Fibroblast of skin of scalp (primary cell): Measurements from ENCODE around the gene NLE1. TPM values are rescaled to one million over a fixed set of nuclear protein-coding genes. Genes with fewer than 3 reads are reported as not detected.
"Not testable (repeated sequence)": the region's sequence is repeated elsewhere in the genome, so short reads cannot be mapped to it uniquely, and the experiment has no call there.

Experiments used
- DNase-seq: peaks from one replicate; pipeline ENCODE4 v3.0.0-alpha.2; 2013
- polyA plus RNA-seq, 2 experiments: library from polyadenylated mRNA; unstranded; fragments of 120-200 nt; gene quantifications; one replicate each; pipeline ENCODE4 v1.2.1, GENCODE V29; 2013; ENCODE audit not compliant: insufficient read length in 2 of 2

NLE1 gene
- 17.7 TPM for polyA plus RNA-seq (2013, experiment 1 of 2; ENCODE audit: insufficient read length)
- 15.7 TPM for polyA plus RNA-seq (2013, experiment 2 of 2; ENCODE audit: insufficient read length)

GRCh38 chr17:35141681-35142466 is at the start of gene NLE1:
TSS of gene NLE1 (minus strand) at chr17:35142303. CDS start at chr17:35142275, 28 bp downstream.
- DNase-seq = peak; percentile 82

DNA sequence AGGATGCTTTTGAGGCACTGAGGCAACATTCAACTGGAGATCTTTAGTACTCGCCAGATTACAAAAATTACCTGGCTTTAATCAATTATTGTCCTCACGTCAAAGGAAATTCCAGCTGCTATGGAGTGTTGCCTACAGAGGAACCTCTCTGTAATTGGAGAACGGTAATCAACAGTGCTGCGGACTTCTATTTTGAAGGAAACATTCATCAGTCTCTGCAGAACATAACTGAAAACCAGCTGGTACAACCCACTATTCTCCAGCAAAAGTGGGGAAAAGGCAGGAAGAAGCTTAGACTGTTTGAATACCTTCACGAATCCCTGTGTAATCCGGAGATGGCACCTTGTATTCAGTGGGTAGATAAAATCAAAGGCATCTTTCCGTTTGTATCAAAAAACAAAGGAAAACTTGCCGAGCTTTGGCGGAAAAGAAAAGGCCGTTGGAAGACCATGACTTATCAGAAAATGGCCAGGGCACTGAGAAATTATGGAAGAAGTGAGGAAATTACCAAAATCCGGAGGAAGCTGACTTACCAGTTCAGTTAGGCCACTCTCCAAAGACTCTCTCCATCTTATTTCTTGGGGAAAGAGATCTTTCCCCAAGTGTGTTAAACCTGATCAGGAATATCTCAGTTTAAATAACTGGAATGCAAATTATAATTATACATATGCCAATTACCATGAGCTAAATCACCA is 49.0 kb upstream of the NLE1 start:
- DNase-seq = no peak

DNA sequence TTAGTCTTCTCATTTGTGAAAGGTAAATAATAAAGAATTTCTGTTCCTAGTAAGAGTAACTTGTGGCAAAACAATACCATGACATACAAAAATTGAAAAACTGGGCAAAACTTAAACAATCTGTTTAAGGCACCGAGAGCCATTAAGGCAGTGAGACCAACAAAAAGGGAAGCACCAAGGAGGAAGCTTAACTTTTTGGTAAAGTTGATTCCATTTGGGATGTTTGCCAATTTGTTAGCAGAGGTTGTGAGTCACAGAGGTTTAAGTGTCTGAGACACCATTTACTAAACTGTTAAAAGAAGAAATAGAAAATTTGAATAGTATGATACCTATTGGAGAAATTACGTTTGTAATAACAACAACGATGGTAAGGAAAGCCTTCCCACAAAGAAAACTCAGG is 47.2 kb upstream of the NLE1 start:
- peak; percentile 23 for DNase-seq

DNA sequence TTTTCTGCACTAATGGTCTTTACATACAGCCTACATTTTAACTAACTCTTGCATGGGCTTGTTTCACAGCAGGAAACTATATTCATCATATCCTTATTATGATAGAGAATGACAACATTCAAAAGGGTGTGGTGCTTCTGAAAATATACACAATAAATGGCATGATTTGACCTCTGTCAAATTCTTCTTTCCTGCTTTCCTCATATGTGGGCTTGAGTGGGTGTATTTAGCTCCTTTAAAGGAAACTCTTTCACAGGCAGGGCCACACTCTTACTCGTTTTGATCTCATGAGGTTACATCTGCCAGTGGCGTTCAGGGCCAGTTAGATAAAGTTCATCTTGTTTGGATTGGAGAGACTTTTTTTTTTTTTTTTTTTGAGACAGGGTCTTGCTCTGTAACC is 46.0 kb upstream of the NLE1 start:
- no peak for DNase-seq

DNA sequence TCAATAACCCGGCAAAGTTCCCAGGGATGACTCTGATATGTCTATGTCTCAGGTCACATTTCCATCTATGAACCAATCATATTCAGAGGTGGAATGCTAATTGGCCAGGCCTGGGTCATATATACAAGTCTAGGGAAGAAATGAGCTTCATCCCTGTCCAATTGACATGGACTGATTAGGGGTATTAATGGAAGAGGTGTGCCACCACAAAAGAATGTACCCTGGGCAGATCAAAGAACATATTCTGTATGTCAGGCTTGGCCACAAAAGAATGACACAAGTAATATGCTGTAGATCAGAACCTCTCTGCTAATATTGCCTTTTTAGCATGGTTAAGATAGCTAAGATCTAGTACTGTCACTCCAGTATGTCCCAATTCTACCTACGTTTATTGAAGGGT is 45.4 kb upstream of the NLE1 start:
- DNase-seq = no peak

DNA sequence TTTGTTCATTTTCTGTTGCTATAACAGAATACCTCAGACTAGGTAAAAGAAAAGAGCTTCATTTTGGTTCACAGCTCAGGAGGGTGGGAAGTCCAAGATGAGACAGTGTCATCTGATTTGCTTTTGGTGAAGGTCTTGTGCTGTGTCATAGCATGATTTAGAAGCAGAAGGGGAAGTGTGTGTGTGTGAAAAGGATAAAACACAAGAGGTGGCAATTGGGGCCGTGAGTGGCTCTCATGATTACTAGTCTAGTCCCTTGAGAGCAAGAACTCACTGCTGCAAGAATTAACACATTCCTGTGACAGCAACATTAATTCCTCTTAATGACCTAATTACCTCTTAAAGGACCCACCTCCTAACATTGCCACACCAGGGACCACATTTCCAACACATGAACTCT is 43.7 kb upstream of the NLE1 start:
- DNase-seq = no peak

GRCh38 chr17:35184274-35184673 is 42.2 kb upstream of the NLE1 start:
- DNase-seq = no peak

DNA sequence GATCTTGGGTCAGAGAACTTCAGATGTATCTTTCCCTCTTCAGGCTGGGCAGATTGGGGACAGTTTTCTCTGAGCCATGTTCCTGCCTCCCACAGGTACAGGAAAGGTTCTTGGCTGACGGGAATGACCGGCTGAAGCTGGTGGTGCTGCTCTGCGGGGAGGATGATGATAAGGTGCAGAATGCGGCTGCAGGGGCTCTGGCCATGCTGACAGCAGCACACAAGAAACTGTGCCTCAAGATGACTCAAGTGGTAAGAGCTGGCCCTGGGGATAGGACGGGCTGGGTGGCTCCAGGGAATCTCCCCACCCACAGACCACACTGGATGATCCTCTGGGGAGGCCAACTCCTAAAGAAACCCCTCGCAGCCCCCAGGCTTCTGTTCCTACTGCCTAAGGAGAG is 41.2 kb upstream of the NLE1 start:
- DNase-seq = no peak

GRCh38 chr17:35179379-35179778 is 37.3 kb upstream of the NLE1 start:
- DNase-seq = not testable (repeated sequence)

DNA sequence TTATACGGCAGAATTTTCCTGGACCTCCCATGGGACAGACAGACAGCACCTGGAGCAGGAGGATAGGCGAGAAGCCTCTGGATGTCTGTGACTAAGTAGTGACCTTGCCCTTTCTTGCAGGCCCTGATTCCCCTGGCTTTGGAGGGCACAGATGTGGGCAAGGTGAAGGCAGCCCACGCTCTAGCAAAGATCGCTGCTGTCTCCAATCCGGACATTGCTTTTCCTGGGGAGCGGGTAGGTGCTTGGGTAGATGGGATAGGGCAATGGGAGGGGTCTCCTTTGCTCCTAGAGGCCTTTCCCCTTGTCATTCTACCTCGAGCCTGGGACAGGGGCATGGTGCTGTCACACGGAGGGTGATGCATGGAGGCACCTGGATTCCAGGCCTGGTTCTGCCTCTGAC is 34.8 kb upstream of the NLE1 start:
- no peak for DNase-seq

GRCh38 chr17:35175638-35176415 is 33.7 kb upstream of the NLE1 start:
- DNase-seq = no peak

- no peak for DNase-seq
These were observed 32.8 kb upstream of the NLE1 start for GRCh38 chr17:35174835-35175334.

DNA sequence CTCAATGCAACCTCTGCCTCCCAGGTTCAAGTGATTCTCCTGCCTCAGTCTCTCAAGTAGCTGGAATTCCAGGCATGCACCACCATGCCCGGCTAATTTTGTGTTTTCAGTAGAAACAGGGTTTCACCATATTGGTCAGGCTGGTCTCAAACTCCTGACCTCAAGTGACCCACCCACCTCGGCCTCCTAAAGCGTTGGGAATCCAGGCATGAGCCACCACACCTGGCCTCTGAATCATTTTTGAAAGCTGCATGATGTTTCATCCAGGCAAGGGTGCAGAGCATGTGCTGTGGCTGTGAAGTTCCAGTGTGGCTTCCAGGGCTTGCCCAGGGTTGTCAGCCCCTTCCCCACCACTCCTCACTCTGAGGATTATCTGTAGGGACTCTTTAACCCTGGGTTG is 30.2 kb upstream of the NLE1 start:
- DNase-seq = not testable (repeated sequence)

- no peak for DNase-seq
These were observed 29.7 kb upstream of the NLE1 start for GRCh38 chr17:35171834-35172233.

DNA sequence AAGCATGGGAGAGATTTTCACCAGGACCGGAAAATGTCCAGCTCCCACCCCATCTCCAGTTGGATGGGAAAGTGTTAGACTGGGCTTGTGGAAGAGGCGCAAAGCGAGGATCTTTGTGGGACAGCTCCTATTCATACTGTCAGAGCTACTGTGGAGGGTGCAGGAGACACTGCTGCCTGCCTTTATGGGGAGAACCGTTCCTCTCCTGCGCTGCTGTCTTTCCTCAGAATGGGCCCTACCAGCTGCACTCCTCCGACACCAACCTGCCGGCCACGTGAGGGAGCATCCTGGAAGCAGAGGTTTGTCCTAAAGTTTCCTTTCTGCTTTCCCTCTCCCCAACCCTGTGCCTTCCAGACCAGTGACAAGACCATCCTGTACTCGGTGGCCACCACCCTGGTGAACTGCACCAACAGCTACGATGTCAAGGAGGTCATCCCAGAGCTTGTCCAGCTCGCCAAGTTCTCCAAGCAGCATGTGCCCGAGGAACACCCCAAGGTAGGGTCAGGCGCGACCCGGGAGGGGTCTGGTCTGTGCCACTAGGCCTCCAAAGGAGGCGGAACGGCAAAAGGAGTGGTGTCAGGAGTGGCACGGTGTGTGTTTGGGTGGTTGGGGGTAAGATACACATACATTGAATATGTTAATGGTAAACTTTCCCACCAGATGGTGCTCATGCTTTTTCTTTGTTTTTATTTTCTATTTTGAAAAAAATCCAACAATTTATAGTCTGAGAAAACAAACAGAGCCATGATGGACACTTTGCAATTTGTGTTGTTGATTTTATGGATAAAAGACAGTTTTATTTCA is 29.1 kb upstream of the NLE1 start:
- DNase-seq = peak; percentile 29

- DNase-seq = no peak
These were observed 27.8 kb upstream of the NLE1 start for GRCh38 chr17:35169835-35170363.

GRCh38 chr17:35167666-35168065 is 25.6 kb upstream of the NLE1 start:
- peak; percentile 12 for DNase-seq

DNA sequence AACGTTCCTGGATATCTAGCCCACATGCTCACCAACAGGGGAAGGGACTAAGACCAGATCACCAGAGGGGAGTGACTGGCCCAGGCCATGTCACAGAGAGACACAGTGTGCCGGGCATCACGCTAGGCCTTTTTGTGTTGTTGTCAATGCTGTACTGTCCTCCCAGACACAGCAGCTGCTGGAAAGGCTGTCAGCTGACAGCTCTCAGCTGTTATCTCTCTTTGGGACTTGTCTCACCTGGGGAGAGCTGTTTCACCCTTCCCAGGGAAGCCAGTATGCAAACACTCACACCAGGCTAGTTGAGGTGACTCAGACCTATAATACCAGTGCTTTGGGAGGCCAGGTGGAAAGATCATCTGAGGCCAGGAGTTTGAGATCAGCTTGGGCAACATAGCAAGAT is 24.9 kb upstream of the NLE1 start:
- no peak for DNase-seq

DNA sequence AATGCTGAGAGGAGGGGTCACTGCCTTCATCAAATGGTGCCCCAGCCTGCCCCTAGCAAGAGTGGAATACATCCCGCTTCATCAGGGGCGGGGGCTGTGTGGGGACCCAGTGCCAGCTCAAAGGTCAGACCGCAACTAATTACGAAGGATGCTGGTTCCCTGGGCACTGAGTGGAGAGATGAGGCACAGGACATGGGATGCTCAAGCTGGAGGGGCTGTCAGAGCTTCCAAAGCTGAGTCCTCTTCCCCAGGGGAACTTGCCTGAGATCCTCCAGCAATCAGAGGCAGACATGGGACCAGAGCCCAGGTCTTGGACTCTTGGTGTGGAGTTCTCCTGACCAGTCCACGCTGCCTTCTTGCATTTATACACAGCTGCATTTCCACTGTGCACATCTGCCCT is 24.4 kb upstream of the NLE1 start:
- DNase-seq = no peak

DNA sequence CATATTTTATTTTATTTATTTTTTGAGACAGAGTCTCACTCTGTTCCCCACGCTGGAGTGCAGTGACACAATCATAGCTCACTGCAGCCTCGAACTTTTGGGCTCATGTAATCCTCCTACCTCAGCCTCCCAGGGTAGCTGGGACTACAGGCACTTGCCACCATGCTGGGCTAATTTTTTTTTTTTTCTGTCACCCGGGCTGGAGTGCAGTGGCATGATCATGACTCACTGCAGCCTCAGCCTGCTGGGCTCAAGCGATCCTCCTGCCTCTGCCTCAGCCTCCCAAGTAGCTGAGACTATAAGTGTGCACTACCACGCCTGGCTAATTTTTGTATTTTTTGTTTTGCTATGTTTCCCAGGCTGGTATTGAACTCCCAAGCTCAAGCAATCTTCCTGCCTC is 22.6 kb upstream of the NLE1 start:
- no peak for DNase-seq

DNA sequence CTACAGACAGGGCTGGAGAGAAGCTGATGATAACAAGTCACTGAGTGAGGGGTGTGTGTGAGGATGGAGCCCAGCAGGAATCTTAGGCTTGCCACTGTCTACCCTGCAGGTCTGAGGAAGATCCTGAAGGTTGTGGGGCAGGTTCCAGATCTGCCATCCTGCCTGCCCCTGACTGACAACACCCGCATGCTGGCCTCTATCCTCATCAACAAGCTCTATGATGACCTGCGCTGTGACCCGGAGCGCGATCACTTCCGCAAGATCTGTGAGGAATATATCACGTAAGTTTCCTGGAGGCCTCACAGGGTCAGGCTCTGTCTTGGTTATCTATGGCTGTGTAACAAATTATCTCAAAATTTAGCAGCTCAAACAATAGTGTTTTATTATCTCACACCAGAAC is 21.8 kb upstream of the NLE1 start:
- DNase-seq = no peak

DNA sequence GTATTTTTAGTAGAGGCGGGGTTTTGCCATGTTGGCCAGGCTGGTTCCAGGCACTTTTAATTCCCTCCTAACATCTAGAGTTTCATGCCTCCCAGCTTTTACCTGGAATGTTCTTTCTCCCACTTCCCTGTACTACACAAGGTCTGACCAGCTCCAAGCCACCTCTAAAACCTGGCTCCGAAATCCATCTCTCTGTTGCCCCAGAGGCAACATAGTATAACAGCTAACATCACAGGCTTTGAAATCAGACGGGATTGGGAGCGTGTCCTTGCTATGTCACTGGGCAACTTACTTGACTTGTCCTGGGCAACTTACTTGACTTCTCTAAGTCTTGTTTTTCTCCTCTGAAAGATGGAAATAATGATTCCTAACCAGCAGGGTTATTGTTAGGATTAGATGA is 20.7 kb upstream of the NLE1 start:
- DNase-seq = no peak
